Measurements from ENCODE around the gene PRDX5. TPM values are rescaled to one million over a fixed set of nuclear protein-coding genes. Genes with fewer than 3 reads are reported as not detected.

PRDX5 gene
- total and polyA plus RNA-seq, 9 of the 15 experiments (the other 6 are each of a cell fraction or from before 2014, with no cell fraction given) = 40.8 to 327 (median 204) TPM

GRCh38 chr11:64317961-64318765, at the start of gene PRDX5 (continued):
- TF ChIP-seq ZNF740 (CRISPR knock-in tag; IDR thresholded peaks at IDR 0.05) (no peak; the same call in 1 of the 2 replicates), ZNF740 (tag; IDR thresholded peaks at IDR 0.05) (no peak; a peak in 1 of 4 replicates), OTX1 (CRISPR knock-in tag; IDR thresholded peaks at IDR 0.05) (no peak), HLTF (IDR thresholded peaks at IDR 0.05) (no peak), MYNN (IDR thresholded peaks at IDR 0.05) (peak; percentile 89), MYNN (CRISPR knock-in tag; IDR thresholded peaks at IDR 0.05) (no peak), ZNF77 (CRISPR knock-in tag; IDR thresholded peaks at IDR 0.05) (no peak), RBM17 (IDR thresholded peaks at IDR 0.05; ENCODE audit: borderline replicate concordance, low read depth, low read length) (no peak), ASH1L (IDR thresholded peaks at IDR 0.05; ENCODE audit: borderline replicate concordance, low read depth, partially characterized antibody) (no peak), NRF1 (conservative IDR thresholded peaks at IDR 0.05 in 1 of 2, IDR thresholded peaks at IDR 0.05 in 1 of 2) (peak; percentile 98 to 99), STAT5B (CRISPR knock-in tag; IDR thresholded peaks at IDR 0.05) (no peak), ZNF511 (CRISPR knock-in tag; IDR thresholded peaks at IDR 0.05) (no peak), TCF3 (CRISPR knock-in tag; IDR thresholded peaks at IDR 0.05) (no peak), TCFL5 (CRISPR knock-in tag; conservative IDR thresholded peaks at IDR 0.05) (no peak), FOXO4 (CRISPR knock-in tag; IDR thresholded peaks at IDR 0.05) (no peak), SP2 (IDR thresholded peaks at IDR 0.05; ENCODE audit: extremely low read depth, low read depth, low read length, poor library complexity, severe bottlenecking) (no peak), RFX7 (CRISPR knock-in tag; IDR thresholded peaks at IDR 0.05) (no peak), LEF1 (IDR thresholded peaks at IDR 0.05) (no peak; the same call in 1 of the 2 replicates), BHLHE40 (IDR thresholded peaks at IDR 0.05; ENCODE audit: low read length) (peak; percentile 56), KDM4B (IDR thresholded peaks at IDR 0.05; ENCODE audit: borderline replicate concordance in 2 of 2, low read depth in 1 of 2) (no peak), ZNF354B (CRISPR knock-in tag; IDR thresholded peaks at IDR 0.05) (no peak), GTF3C2 (IDR thresholded peaks at IDR 0.05; ENCODE audit: borderline replicate concordance, extremely low read depth, insufficient read length) (no peak), FOXK1 (CRISPR knock-in tag; IDR thresholded peaks at IDR 0.05; ENCODE audit: borderline replicate concordance) (no peak), MAZ (CRISPR knock-in tag; conservative IDR thresholded peaks at IDR 0.05 in 1 of 2, IDR thresholded peaks at IDR 0.05 in 1 of 2) (peak; percentile 54 to 89; a peak in 3 of 4 replicates)
